A549 (cell line): ENCODE data around the gene RNF130. TPM values are rescaled to one million over a fixed set of nuclear protein-coding genes. Genes with fewer than 3 reads are reported as not detected.

Source experiments
- ATAC-seq, 2 experiments: fragments of 200-7000 bp in 1 of 2; fragments of >200 bp in 1 of 2; cut with Nextera tagmentation in 1 of 2; cut with Tn5 transposase in 1 of 2; 3 replicates each; pipeline versions ENCODE4 v1.8.0 to v1.9.1; 2018 to 2020; ENCODE audit warnings: mild to moderate bottlenecking in 1 of 2, moderate library complexity in 1 of 2
- CTCF ChIA-PET: fragments of 300-600 bp; sonication (Branson Sonifier 250); formaldehyde crosslinking; extraction: SDS; loops from one replicate; lab custom pipeline; 2021; ENCODE audit warnings: antibody characterized with exemption, inconsistent platforms; lab: Yijun Ruan, JAX
- POLR2A ChIA-PET: fragments of 350-600 bp; formaldehyde crosslinking; extraction: SDS; loops from one replicate; lab custom pipeline; 2021; ENCODE audit warnings: antibody characterized with exemption, inconsistent platforms; lab: Yijun Ruan, JAX
- DNase-seq, 2 experiments: peaks; one replicate each; pipeline versions ENCODE4 v3.0.0 to v3.0.0-alpha.2; 2011 to 2016; ENCODE audit warnings: low read depth in 1 of 2, low spot score in 1 of 2
- FAIRE-seq: peaks from 2 replicates; lab custom pipeline; 2011; peaks lifted over from hg19 to GRCh38; lab: Jason Lieb, UNC
- H3K27ac ChIP-seq, 2 experiments: fragments of >200 bp; sonication (Bioruptor Twin); formaldehyde crosslinking; 3 replicates each; pipeline ENCODE4 v1.5.1; 2016 to 2017
- H3K4me1 ChIP-seq: fragments of >200 bp; sonication (Bioruptor Twin); formaldehyde crosslinking; 3 replicates; pipeline ENCODE4 v1.6.1; 2016
- H3K4me2 ChIP-seq: fragments of >200 bp; sonication (Bioruptor Twin); formaldehyde crosslinking; 3 replicates; pipeline ENCODE4 v1.6.1; 2016
- H3K4me3 ChIP-seq: fragments of >200 bp; sonication (Bioruptor Twin); formaldehyde crosslinking; 3 replicates; pipeline ENCODE4 v1.5.1; 2016
- H3K9me3 ChIP-seq: fragments of >200 bp; sonication (Bioruptor Twin); formaldehyde crosslinking; 3 replicates; pipeline ENCODE4 v1.6.1; 2016
- BHLHE40 ChIP-seq: IDR thresholded peaks from 2 replicates; pipeline ENCODE4 v1.6.1; 2012; ENCODE audit warnings: low read depth, low read length, inconsistent platforms
- CBX8 ChIP-seq: fragments of 200-600 bp; sonication (generic); IDR thresholded peaks from 2 replicates; pipeline ENCODE4 v1.6.1; 2016
- CHD2 ChIP-seq: fragments of 150-350 bp; IDR thresholded peaks from 2 replicates; pipeline ENCODE4 v1.6.1; 2014; ENCODE audit warnings: low read length; ENCODE audit not compliant: partially characterized antibody
- E2F6 ChIP-seq: IDR thresholded peaks from 2 replicates; pipeline ENCODE4 v1.6.1; 2012; ENCODE audit warnings: low read depth, borderline replicate concordance
- EHMT2 ChIP-seq: fragments of 200-600 bp; sonication (generic); IDR thresholded peaks from 2 replicates; pipeline ENCODE4 v1.6.1; 2016; ENCODE audit warnings: antibody characterized with exemption, low read depth, mild to moderate bottlenecking, moderate library complexity
- ESRRA ChIP-seq: fragments of 150-350 bp; IDR thresholded peaks from 2 replicates; pipeline ENCODE4 v1.6.1; 2014; ENCODE audit warnings: mild to moderate bottlenecking, low read length, borderline replicate concordance
- HDAC2 ChIP-seq: fragments of 200-600 bp; sonication (generic); IDR thresholded peaks from 2 replicates; pipeline ENCODE4 v1.6.1; 2016
- HOXB5 ChIP-seq: fragments of 250-450 bp; sonication (Bioruptor Pico); IDR thresholded peaks from 2 replicates; pipeline ENCODE4 v1.5.0; 2020; ENCODE audit warnings: mild to moderate bottlenecking, moderate library complexity
- JUN ChIP-seq, 2 experiments: fragments of >200 bp; sonication (Bioruptor Twin); formaldehyde crosslinking; IDR thresholded peaks; 2 replicates in 1 of 2; 3 replicates in 1 of 2; pipeline ENCODE4 v1.6.1; 2016 to 2017
- JUNB ChIP-seq: fragments of >200 bp; sonication (Bioruptor Twin); formaldehyde crosslinking; IDR thresholded peaks from 2 replicates; pipeline ENCODE4 v1.6.1; 2016
- MAX ChIP-seq: IDR thresholded peaks from 2 replicates; pipeline ENCODE4 v1.6.1; 2012
- MAZ ChIP-seq: fragments of 150-350 bp; IDR thresholded peaks from 2 replicates; pipeline ENCODE4 v1.6.1; 2014; ENCODE audit warnings: antibody characterized with exemption, low read depth, low read length, borderline replicate concordance
- MYC ChIP-seq: IDR thresholded peaks from 2 replicates; pipeline ENCODE4 v1.6.1; 2012; ENCODE audit warnings: mild to moderate bottlenecking, inconsistent platforms, low read length, improper control_type of control experiment, borderline replicate concordance
- NR3C1 ChIP-seq: fragments of >200 bp; sonication (Bioruptor Twin); formaldehyde crosslinking; IDR thresholded peaks from 3 replicates; pipeline ENCODE4 v1.6.1; 2017
- POLR2A ChIP-seq: IDR thresholded peaks from 2 replicates; pipeline ENCODE4 v1.6.1; 2012; ENCODE audit warnings: mild to moderate bottlenecking, low read length
- POLR2AphosphoS2 ChIP-seq: conservative IDR thresholded peaks from 2 replicates; pipeline ENCODE4 v1.6.1; 2012; ENCODE audit warnings: low read length, improper control_type of control experiment, inconsistent platforms
- RFX5 ChIP-seq: fragments of 450-650 bp; IDR thresholded peaks from 2 replicates; pipeline ENCODE4 v1.7.1; 2014; ENCODE audit warnings: antibody characterized with exemption, mild to moderate bottlenecking, moderate library complexity
- SREBF2 ChIP-seq: fragments of 450-650 bp; IDR thresholded peaks from 2 replicates; pipeline ENCODE4 v1.6.1; 2014; ENCODE audit warnings: mild to moderate bottlenecking, moderate library complexity
- TP53 ChIP-seq: fragments of 250-450 bp; sonication (Bioruptor Pico); IDR thresholded peaks from 2 replicates; pipeline ENCODE4 v1.5.0; 2021; ENCODE audit warnings: mild to moderate bottlenecking, moderate library complexity
- ZC3H11A ChIP-seq: fragments of 450-650 bp; IDR thresholded peaks from 2 replicates; pipeline ENCODE4 v1.6.1; 2014; ENCODE audit warnings: antibody characterized with exemption, mild to moderate bottlenecking
- ZNF302 ChIP-seq: fragments of 250-450 bp; sonication (Bioruptor Pico); IDR thresholded peaks from 2 replicates; pipeline ENCODE4 v1.9.0; 2021; ENCODE audit warnings: inconsistent platforms, mild to moderate bottlenecking, moderate library complexity
- ZSCAN20 ChIP-seq: fragments of 250-450 bp; sonication (Bioruptor Pico); IDR thresholded peaks from 2 replicates; pipeline ENCODE4 v1.8.0; 2022; ENCODE audit warnings: mild to moderate bottlenecking, moderate library complexity
- WGBS: methylation state at CpG from one replicate; pipeline ENCODE4 v1.1.6; 2017; ENCODE audit errors: missing lambda C conversion rate; 5-methylcytosine and 5-hydroxymethylcytosine counted together
- polyA plus RNA-seq, 4 experiments: library from polyadenylated mRNA; depleted of rRNA in 3 of 4; stranded (reverse); fragments of >200 nt; fragmentation: RNase III in 1 of 4; extraction: RNeasy Plus Mini Kit Qiagen cat#74134 plus additional on column Dnase treatment in 1 of 4; gene quantifications; 2 replicates in 3 of 4; 3 replicates in 1 of 4; pipeline ENCODE4 v1.2.3, GENCODE V29; 2011 to 2017
- TF ChIP-seq, protein P1 (sequence below): fragments of 150-350 bp; IDR thresholded peaks from 2 replicates; pipeline ENCODE4 v1.6.1; 2014; ENCODE audit warnings: low read depth, mild to moderate bottlenecking, low read length

Gene RNF130
- polyA plus RNA-seq, 2 of the 4 experiments (the other 2 are of a cell fraction): 33.3 to 50.1 TPM

- Histone ChIP-seq H3K4me1 (no peaks in the 10 kb centered on the region), H3K4me2 (no peak overlapping the region), H3K9me3 (no peaks in the 10 kb centered on the region), H3K27ac (no peak overlapping the region), H3K4me3 (no peak overlapping the region)
- DNase-seq: no peak
- FAIRE-seq: no peak
- POLR2A ChIA-PET: no interaction called here
- TF ChIP-seq BHLHE40 (no peak), HDAC2 (no peak), ZC3H11A (no peak), EHMT2 (no peak), TP53 (CRISPR knock-in tag) (no peak), MAX (no peak), JUN (IDR thresholded peaks at IDR 0.05) (no peak), HOXB5 (CRISPR knock-in tag) (no peak), CBX8 (no peak), POLR2AphosphoS2 (no peak), CHD2 (no peak)
- TF ChIP-seq, protein P1, sequence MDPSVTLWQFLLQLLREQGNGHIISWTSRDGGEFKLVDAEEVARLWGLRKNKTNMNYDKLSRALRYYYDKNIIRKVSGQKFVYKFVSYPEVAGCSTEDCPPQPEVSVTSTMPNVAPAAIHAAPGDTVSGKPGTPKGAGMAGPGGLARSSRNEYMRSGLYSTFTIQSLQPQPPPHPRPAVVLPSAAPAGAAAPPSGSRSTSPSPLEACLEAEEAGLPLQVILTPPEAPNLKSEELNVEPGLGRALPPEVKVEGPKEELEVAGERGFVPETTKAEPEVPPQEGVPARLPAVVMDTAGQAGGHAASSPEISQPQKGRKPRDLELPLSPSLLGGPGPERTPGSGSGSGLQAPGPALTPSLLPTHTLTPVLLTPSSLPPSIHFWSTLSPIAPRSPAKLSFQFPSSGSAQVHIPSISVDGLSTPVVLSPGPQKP: no peak
- 15% methylated on average over 1 of the region's 1 CpG for WGBS
- CTCF ChIA-PET: no interaction called here
- ATAC-seq: no peak
These were observed 104.1 kb downstream of the RNF130 start for GRCh38 chr5:179967489-179967888.

GRCh38 chr5:179964015-179964414, 107.5 kb downstream of the RNF130 start:
- no peak for TF ChIP-seq RFX5
- no peak for TF ChIP-seq POLR2AphosphoS2
- TF ChIP-seq POLR2A: no peak
- TF ChIP-seq BHLHE40: no peak
- TF ChIP-seq ZNF302: no peak
- TF ChIP-seq ZSCAN20 (CRISPR knock-in tag): no peak
- TF ChIP-seq HOXB5 (CRISPR knock-in tag): no peak
- TF ChIP-seq NR3C1: no peak
- TF ChIP-seq MAZ: no peak
- no peak for TF ChIP-seq JUNB
- H3K27ac ChIP-seq: no peak overlapping the region
- ATAC-seq (no peak), FAIRE-seq (no peak), DNase-seq (no peak)
- 92% methylated on average over 8 of the region's 8 CpGs for WGBS
- no peak overlapping the region for H3K4me2 ChIP-seq
- POLR2A ChIA-PET: no interaction called here
- no peak overlapping the region for H3K4me3 ChIP-seq
- H3K9me3 ChIP-seq: no peaks in the 10 kb centered on the region
- no peaks in the 10 kb centered on the region for H3K4me1 ChIP-seq
- CTCF ChIA-PET: interaction anchor here (0.7 kb wide), 1 partner anchor 53 kb away, joined by 3 read pairs; no protein-coding TSS in a partner anchor

GRCh38 chr5:179963375-179963774, 108.2 kb downstream of the RNF130 start:
- WGBS: 91% methylated on average over 4 of the region's 4 CpGs
- no peak overlapping the region for H3K4me2 ChIP-seq
- H3K9me3 ChIP-seq: no peaks in the 10 kb centered on the region
- ChIA-PET CTCF (no interaction called here), POLR2A (no interaction called here)
- no peak overlapping the region for H3K27ac ChIP-seq
- no peak for DNase-seq
- no peak for FAIRE-seq
- H3K4me3 ChIP-seq: no peak overlapping the region
- no peak for ATAC-seq
- TF ChIP-seq MYC: no peak
- no peaks in the 10 kb centered on the region for H3K4me1 ChIP-seq

DNA sequence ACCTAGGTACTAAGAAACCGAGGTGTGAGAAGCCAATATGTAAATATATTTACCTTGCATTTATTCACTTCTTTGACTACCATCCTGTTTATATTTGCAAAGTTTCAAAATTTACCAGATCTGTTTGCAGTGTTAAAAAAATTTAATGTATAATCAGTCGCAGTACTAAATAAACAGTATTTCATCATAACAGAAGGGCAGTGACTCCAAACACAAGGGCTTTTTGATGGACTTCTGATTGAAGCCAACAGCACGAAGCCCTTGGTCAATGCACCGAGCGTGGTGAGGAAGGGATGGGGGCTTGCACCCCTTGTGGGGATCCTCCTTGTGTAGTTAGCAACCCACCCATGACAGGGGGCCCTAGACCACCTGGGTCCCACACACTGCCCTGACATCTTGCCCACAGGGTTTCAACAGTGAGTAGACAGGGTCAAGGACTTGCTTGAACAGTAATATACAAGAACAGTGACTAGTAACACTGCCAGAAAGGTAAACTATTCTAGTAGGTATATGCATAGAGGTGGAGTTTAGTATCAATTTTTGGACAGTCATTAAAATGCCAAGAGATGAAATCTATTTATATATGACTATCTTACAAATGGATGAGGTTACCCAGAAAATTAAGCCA, 111.2 kb downstream of the RNF130 start:
- no peaks in the 10 kb centered on the region for H3K9me3 ChIP-seq
- FAIRE-seq (no peak), ATAC-seq (no peak), DNase-seq (no peak)
- H3K4me3 ChIP-seq: no peak overlapping the region
- TF ChIP-seq ZNF302 (no peak), ESRRA (no peak), BHLHE40 (no peak), SREBF2 (no peak), E2F6 (no peak), TP53 (CRISPR knock-in tag) (no peak), MYC (no peak), POLR2A (no peak), CHD2 (no peak)
- ChIA-PET POLR2A (no interaction called here), CTCF (no interaction called here)
- no peaks in the 10 kb centered on the region for H3K4me1 ChIP-seq
- no peak overlapping the region for H3K4me2 ChIP-seq
- H3K27ac ChIP-seq: no peak overlapping the region
- 81% methylated on average over 5 of the region's 5 CpGs for WGBS
